HepG2 (cell line): Measurements from ENCODE around the gene PPIL6. TPM values are rescaled to one million over a fixed set of nuclear protein-coding genes. Genes with fewer than 3 reads are reported as not detected.
A peak's percentile ranks its signal among the peaks of the same experiment; 100 is the strongest.

ENCODE experiments used
- ARNT2 ChIP-seq: sonication (generic); formaldehyde crosslinking; IDR thresholded peaks from 2 replicates; pipeline ENCODE4 v1.8.0; 2022; ENCODE audit warnings: mild to moderate bottlenecking, low read depth, missing genetic modification reagents, moderate library complexity
- HDAC1 ChIP-seq: sonication (generic); formaldehyde crosslinking; IDR thresholded peaks from 2 replicates; pipeline ENCODE4 v1.5.1; 2020; ENCODE audit warnings: mild to moderate bottlenecking, missing genetic modification reagents
- HDAC6 ChIP-seq: fragments of 200-600 bp; sonication (generic); IDR thresholded peaks from 2 replicates; pipeline ENCODE4 v1.7.0; 2017; ENCODE audit warnings: mild to moderate bottlenecking, antibody characterized with exemption, low read length, low read depth
- MYC ChIP-seq: sonication (generic); formaldehyde crosslinking; IDR thresholded peaks from 2 replicates; pipeline ENCODE4 v1.9.0; 2021; ENCODE audit warnings: missing genetic modification reagents, borderline replicate concordance
- NR3C1 ChIP-seq: sonication (generic); formaldehyde crosslinking; IDR thresholded peaks from 2 replicates; pipeline ENCODE4 v1.4.0; 2020; ENCODE audit warnings: missing genetic modification reagents
- SIN3B ChIP-seq: fragments of 150-350 bp; IDR thresholded peaks from 2 replicates; pipeline ENCODE4 v1.6.1; 2014; ENCODE audit warnings: low read length
- ZNF547 ChIP-seq: sonication (generic); formaldehyde crosslinking; IDR thresholded peaks from 2 replicates; pipeline ENCODE4 v1.5.1; 2020; ENCODE audit warnings: mild to moderate bottlenecking, missing genetic modification reagents
- ZNF564 ChIP-seq: sonication (generic); formaldehyde crosslinking; IDR thresholded peaks from 2 replicates; pipeline ENCODE4 v1.8.1; 2023; ENCODE audit warnings: mild to moderate bottlenecking, missing genetic modification reagents
- ZNF780A ChIP-seq: sonication (generic); formaldehyde crosslinking; IDR thresholded peaks from 2 replicates; pipeline ENCODE4 v1.8.0; 2022; ENCODE audit warnings: mild to moderate bottlenecking, missing genetic modification reagents, moderate library complexity
- polyA plus RNA-seq, 8 experiments: library from polyadenylated mRNA; depleted of rRNA in 3 of 8; stranded (reverse) in 7 of 8; unstranded in 1 of 8; fragments of >200 nt; fragmentation: Illumina TruSeq in 4 of 8; extraction: Trizol in 4 of 8; gene quantifications; 2 replicates each; pipeline versions ENCODE4 v1.2.1 to v1.2.3, GENCODE V29; 2011 to 2016; ENCODE audit warnings: low read depth in 4 of 8, missing spikeins in 1 of 8, mixed read lengths in 1 of 8; ENCODE audit not compliant: insufficient read depth in 1 of 8
- total RNA-seq, 5 experiments: library from RNA; depleted of rRNA; stranded (reverse); fragments of >200 nt; fragmentation: Illumina TruSeq; extraction: Trizol; gene quantifications; 2 replicates each; pipeline ENCODE4 v1.2.3, GENCODE V29; 2016; ENCODE audit warnings: low read depth in 1 of 5
- TF ChIP-seq, protein P1 (sequence below): sonication (generic); formaldehyde crosslinking; IDR thresholded peaks from 2 replicates; pipeline ENCODE4 v1.4.0; 2020; ENCODE audit warnings: mild to moderate bottlenecking, missing genetic modification reagents
- TF ChIP-seq, protein P2 (sequence below): sonication (generic); formaldehyde crosslinking; IDR thresholded peaks from 2 replicates; pipeline ENCODE4 v1.4.0; 2020; ENCODE audit warnings: missing genetic modification reagents
- TF ChIP-seq, protein P3 (sequence below): conservative IDR thresholded peaks from 2 replicates; pipeline ENCODE4 v1.6.1; 2018; ENCODE audit warnings: missing genetic modification reagents
- TF ChIP-seq, protein P4 (sequence below): sonication (generic); formaldehyde crosslinking; IDR thresholded peaks from 2 replicates; pipeline ENCODE4 v1.9.0; 2021; ENCODE audit warnings: mild to moderate bottlenecking, missing genetic modification reagents
- TF ChIP-seq, protein P5 (sequence below): sonication (generic); formaldehyde crosslinking; IDR thresholded peaks from 2 replicates; pipeline ENCODE4 v1.8.0; 2023; ENCODE audit warnings: mild to moderate bottlenecking, missing genetic modification reagents

Gene PPIL6
- total and polyA plus RNA-seq, 2 of the 13 experiments (the other 11 are each of a cell fraction or from before 2014, with no cell fraction given) = 0.22 to 0.46 TPM

DNA sequence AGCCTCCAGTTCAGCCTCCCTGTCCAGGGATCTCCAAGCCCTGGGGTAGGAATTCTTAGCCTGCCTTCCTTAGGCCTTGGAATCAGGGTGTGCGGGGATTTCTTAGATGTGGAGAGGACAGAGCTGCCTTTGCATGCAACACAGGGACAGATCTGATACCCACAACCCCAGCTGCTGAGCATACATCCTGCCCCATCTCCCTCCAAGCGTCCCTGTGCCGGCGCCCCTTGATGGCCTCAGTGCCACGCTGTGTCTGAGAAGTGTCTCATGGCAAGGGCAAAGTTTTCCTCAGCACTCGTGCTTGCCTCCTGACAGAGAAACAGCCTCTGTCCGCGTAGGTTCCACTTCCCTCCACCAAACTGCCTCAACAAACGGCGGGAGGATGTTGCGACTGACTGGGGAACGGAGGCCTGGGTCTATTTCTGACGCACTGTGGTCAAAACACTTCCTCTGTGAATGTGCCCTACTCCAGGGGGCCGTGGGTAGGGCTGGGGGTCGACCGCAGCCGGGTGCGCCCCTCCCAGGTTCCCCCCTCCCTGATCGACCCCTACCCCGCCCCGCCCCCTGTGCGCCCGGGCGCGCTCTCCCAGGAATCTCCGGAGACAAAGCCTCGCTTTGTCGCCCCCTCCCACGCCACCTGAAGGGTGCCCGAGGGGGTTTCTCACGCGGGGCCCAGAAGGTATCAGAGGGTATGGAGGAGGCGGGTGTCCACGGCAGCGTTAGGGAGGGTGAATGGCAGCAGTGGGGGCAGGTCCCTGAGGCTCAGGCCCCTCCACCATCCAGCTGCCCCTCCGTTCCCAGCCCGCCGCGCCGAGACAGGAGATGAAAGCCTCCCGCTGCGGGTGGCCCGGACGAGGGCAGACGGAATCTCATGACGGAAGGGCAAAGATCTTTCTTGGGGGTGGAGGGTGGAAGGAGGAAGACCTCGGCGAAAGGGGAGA is 14.3 kb upstream of the PPIL6 start (continued):
- TF ChIP-seq, protein P1, sequence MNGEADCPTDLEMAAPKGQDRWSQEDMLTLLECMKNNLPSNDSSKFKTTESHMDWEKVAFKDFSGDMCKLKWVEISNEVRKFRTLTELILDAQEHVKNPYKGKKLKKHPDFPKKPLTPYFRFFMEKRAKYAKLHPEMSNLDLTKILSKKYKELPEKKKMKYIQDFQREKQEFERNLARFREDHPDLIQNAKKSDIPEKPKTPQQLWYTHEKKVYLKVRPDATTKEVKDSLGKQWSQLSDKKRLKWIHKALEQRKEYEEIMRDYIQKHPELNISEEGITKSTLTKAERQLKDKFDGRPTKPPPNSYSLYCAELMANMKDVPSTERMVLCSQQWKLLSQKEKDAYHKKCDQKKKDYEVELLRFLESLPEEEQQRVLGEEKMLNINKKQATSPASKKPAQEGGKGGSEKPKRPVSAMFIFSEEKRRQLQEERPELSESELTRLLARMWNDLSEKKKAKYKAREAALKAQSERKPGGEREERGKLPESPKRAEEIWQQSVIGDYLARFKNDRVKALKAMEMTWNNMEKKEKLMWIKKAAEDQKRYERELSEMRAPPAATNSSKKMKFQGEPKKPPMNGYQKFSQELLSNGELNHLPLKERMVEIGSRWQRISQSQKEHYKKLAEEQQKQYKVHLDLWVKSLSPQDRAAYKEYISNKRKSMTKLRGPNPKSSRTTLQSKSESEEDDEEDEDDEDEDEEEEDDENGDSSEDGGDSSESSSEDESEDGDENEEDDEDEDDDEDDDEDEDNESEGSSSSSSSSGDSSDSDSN = no peak
- TF ChIP-seq HDAC1 (CRISPR knock-in tag) = peak; percentile 13
- TF ChIP-seq, protein P2, sequence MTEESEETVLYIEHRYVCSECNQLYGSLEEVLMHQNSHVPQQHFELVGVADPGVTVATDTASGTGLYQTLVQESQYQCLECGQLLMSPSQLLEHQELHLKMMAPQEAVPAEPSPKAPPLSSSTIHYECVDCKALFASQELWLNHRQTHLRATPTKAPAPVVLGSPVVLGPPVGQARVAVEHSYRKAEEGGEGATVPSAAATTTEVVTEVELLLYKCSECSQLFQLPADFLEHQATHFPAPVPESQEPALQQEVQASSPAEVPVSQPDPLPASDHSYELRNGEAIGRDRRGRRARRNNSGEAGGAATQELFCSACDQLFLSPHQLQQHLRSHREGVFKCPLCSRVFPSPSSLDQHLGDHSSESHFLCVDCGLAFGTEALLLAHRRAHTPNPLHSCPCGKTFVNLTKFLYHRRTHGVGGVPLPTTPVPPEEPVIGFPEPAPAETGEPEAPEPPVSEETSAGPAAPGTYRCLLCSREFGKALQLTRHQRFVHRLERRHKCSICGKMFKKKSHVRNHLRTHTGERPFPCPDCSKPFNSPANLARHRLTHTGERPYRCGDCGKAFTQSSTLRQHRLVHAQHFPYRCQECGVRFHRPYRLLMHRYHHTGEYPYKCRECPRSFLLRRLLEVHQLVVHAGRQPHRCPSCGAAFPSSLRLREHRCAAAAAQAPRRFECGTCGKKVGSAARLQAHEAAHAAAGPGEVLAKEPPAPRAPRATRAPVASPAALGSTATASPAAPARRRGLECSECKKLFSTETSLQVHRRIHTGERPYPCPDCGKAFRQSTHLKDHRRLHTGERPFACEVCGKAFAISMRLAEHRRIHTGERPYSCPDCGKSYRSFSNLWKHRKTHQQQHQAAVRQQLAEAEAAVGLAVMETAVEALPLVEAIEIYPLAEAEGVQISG (CRISPR knock-in tag) = 0 out of 2 replicates have a peak, but pooled peaks have one; percentile 16
- TF ChIP-seq HDAC6 = no peak
- TF ChIP-seq, protein P3, sequence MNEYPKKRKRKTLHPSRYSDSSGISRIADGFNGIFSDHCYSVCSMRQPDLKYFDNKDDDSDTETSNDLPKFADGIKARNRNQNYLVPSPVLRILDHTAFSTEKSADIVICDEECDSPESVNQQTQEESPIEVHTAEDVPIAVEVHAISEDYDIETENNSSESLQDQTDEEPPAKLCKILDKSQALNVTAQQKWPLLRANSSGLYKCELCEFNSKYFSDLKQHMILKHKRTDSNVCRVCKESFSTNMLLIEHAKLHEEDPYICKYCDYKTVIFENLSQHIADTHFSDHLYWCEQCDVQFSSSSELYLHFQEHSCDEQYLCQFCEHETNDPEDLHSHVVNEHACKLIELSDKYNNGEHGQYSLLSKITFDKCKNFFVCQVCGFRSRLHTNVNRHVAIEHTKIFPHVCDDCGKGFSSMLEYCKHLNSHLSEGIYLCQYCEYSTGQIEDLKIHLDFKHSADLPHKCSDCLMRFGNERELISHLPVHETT (CRISPR knock-in tag) = no peak
- TF ChIP-seq, protein P4, sequence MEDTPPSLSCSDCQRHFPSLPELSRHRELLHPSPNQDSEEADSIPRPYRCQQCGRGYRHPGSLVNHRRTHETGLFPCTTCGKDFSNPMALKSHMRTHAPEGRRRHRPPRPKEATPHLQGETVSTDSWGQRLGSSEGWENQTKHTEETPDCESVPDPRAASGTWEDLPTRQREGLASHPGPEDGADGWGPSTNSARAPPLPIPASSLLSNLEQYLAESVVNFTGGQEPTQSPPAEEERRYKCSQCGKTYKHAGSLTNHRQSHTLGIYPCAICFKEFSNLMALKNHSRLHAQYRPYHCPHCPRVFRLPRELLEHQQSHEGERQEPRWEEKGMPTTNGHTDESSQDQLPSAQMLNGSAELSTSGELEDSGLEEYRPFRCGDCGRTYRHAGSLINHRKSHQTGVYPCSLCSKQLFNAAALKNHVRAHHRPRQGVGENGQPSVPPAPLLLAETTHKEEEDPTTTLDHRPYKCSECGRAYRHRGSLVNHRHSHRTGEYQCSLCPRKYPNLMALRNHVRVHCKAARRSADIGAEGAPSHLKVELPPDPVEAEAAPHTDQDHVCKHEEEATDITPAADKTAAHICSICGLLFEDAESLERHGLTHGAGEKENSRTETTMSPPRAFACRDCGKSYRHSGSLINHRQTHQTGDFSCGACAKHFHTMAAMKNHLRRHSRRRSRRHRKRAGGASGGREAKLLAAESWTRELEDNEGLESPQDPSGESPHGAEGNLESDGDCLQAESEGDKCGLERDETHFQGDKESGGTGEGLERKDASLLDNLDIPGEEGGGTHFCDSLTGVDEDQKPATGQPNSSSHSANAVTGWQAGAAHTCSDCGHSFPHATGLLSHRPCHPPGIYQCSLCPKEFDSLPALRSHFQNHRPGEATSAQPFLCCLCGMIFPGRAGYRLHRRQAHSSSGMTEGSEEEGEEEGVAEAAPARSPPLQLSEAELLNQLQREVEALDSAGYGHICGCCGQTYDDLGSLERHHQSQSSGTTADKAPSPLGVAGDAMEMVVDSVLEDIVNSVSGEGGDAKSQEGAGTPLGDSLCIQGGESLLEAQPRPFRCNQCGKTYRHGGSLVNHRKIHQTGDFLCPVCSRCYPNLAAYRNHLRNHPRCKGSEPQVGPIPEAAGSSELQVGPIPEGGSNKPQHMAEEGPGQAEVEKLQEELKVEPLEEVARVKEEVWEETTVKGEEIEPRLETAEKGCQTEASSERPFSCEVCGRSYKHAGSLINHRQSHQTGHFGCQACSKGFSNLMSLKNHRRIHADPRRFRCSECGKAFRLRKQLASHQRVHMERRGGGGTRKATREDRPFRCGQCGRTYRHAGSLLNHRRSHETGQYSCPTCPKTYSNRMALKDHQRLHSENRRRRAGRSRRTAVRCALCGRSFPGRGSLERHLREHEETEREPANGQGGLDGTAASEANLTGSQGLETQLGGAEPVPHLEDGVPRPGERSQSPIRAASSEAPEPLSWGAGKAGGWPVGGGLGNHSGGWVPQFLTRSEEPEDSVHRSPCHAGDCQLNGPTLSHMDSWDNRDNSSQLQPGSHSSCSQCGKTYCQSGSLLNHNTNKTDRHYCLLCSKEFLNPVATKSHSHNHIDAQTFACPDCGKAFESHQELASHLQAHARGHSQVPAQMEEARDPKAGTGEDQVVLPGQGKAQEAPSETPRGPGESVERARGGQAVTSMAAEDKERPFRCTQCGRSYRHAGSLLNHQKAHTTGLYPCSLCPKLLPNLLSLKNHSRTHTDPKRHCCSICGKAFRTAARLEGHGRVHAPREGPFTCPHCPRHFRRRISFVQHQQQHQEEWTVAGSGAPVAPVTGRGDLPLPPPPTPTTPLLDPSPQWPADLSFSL = no peak
- TF ChIP-seq, protein P5, sequence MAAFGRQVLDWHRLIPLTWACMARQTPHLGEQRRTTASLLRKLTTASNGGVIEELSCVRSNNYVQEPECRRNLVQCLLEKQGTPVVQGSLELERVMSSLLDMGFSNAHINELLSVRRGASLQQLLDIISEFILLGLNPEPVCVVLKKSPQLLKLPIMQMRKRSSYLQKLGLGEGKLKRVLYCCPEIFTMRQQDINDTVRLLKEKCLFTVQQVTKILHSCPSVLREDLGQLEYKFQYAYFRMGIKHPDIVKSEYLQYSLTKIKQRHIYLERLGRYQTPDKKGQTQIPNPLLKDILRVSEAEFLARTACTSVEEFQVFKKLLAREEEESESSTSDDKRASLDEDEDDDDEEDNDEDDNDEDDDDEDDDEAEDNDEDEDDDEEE = peak; percentile 64; the same call in 1 of the 2 replicates
- TF ChIP-seq MYC = 0 out of 2 replicates have a peak, but pooled peaks have one; percentile 40
- peak; percentile 65; the same call in 1 of the 2 replicates for TF ChIP-seq ARNT2 (CRISPR knock-in tag)
- no peak for TF ChIP-seq ZNF564
- TF ChIP-seq SIN3B = no peak
- no peak for TF ChIP-seq ZNF547 (CRISPR knock-in tag)
- no peak for TF ChIP-seq NR3C1 (CRISPR knock-in tag)
- TF ChIP-seq ZNF780A (CRISPR knock-in tag) = no peak
